ENCODE measurements around the gene TBC1D30.

Gene TBC1D30

DNA sequence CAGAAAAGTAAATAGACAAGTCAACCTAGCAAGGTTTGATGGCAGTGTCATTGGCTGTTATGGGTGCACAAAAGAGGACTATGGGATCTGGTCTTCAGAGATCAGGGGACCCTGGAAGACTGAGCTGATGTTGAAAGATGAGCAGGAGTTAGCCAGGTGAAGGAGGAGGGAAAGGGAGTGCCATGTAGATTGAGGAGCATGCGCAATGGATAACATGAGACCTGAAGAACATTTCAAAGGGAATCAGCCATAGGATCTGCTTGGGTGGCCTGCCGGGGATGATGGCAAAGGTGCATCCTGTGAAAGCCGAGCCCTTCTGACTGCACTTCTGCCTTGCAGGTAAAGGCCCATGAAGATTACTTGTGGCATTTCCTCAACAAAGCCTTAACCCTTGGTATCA is 90.8 kb downstream of the TBC1D30 start:
- DNase-seq, result no peak

DNA sequence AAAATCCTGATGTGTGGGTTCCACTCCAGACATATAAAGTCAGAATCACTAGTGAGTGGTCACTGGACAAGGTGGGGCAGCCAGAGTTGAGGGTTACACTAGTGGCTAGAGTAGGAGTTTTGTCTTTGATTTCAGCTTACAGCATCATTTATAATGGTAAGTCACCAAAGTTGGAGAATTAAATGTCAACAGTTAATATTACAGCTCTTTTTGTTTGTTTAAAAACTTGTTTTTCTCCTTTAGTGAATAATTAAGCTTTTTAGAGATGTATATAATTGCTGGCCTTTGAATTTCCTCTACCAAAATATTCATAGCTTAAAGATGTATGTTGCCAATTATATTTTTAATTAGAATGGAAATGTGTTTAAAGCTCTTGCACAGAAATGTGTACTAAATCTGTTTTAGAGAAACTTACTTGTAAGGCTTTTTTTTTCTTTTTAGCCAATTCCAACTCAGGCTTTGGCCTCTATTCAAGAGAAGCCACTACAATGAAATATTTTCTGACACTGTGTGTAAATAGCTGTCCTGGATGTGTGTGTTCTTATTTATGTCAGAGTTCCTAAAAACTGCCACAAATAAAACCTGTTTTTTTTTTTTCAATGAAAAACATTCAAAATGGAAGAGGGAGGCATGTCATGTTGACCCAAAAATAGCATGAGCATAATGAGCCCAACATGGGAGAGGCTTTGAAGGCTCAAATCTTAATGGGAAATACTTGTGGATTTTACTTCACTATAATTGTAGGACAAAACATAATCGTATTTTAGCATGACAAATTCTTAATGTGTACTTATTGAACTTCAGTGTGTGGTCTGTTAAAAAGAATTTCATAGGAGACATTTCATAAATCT is 92.2 kb downstream of the TBC1D30 start:
- no peak for DNase-seq

DNA sequence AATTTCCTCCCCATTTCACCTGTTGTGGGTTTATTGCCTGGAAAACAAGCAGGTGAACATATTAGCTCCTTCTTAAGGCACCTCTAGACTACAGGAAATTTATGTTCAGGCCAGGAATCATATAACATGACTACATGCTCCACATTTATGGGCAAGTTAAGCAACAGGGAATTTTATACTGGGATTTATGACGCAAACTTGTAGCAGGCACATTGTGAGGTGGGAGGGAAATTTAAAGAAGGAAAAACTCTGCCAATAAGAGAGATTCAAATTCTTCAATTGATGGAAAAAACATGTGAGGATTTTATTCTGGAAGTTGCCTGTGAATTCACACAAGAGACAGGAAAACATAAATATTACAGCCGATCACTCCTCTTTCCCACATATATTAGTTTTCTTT is 93.9 kb downstream of the TBC1D30 start:
- no peak for DNase-seq

DNA sequence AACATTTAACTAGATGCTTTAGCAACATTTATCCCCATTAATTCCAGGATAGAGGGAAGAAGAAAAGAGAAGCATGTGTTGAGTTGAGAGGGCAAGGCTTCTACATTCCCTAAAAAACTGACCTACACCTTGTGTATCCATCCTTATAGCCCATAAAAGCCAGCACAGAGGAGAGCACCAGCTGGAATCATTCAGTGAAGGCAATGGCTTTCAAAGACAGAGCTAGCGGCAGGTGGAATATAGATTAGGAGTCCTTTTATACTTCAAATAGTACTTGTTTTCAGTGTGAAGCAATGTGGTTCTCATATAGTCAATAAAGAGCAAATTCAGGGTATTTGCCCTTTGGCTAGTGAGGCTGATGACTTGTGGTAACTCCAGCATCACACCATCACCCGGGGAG is 94.4 kb downstream of the TBC1D30 start:
- no peak for DNase-seq

DNA sequence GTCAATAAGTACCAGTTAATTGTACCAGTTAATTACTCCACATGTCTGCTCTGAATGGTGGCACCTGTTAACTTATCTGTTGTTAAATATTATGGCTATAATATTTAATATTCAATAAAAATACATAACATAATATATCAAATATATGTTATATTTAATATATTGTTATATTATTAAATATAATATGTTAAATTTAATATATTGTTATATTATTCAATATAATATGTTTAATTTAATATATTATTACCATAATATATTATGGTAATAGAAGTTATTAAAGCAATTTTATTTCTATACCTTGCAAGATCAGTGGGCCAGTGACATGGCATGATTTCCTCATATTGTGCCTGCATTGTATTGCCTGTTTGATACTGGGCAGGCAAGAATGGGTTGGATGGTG is 98.4 kb downstream of the TBC1D30 start:
- no peak for DNase-seq

DNA sequence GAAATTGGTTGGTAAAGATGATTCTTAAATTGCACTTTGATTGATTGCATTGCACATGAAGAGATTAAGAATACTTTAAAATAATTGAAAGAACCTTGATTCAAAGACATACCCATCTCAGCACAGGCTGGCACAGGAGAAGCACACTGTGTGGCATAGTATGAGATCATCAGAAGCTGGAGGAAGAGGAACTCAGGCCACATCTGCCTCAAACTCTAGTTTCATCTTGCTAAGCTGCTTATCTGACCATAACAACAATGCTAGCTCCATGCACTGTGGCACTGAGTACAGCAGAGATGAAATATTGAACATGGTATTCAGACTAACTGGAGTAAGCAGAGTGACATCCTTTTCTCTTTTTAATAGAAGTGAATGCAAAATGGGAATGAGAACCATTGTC is 99.1 kb downstream of the TBC1D30 start:
- DNase-seq, result peak; percentile 53

Measured in hematopoietic multipotent progenitor cell treated with erythropoietin and hydrocortisone succinate and interleukin-3 and kit ligand, for 4 days (in vitro differentiated cells).